ENCODE measurements around the gene LPCAT2. TPM values are rescaled to one million over a fixed set of nuclear protein-coding genes. Genes with fewer than 3 reads are reported as not detected.

LPCAT2 gene
- total and polyA plus RNA-seq, 2 of the 8 experiments (the other 6 are each of a cell fraction or from before 2014, with no cell fraction given): 2.2 to 10.6 TPM

DNA sequence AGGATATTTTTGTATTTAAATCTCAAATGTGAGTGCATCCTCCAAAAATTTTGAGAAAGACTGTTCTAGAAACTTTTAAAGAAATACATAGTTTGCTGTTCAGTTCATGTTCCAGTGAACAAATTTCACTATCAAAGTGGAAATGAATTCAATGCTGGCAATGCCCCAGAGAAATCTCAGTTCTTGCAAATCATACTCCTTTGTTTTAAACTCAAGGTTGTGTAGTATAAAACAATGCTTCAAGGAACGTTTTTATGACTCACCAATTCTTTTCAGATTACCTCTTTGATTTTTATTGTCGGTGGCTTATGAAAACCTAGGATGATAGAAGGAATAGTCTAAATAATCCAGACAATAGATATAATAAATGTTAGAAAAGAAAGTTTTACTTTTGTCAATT lies 17.6 kb downstream of the LPCAT2 start:
- Histone ChIP-seq H3K23ac (ENCODE audit: insufficient read length) (no peak overlapping the region), H4K8ac (ENCODE audit: extremely low read depth, insufficient read depth, low read length) (no peak overlapping the region), H3K18ac (ENCODE audit: extremely low read depth, low read length) (no peak overlapping the region), H4K91ac (replicated peaks; ENCODE audit: insufficient read length, low read length) (no peak overlapping the region), H3K9ac (replicated peaks in 1 of 4; ENCODE audit: extremely low read depth in 1 of 4, low read depth in 3 of 4, low read length in 3 of 4) (peak overlapping the region in 1 of 4 experiments; percentile 34; a peak in 1 of 7 replicates), H3K14ac (ENCODE audit: insufficient read length) (no peak overlapping the region), H3K79me2 (ENCODE audit: control insufficient read depth in 1 of 2, insufficient read depth in 2 of 2, low read length in 2 of 2) (no peaks in the 10 kb centered on the region), H3K4me1 (replicated peaks in 1 of 4; ENCODE audit: control insufficient read depth in 3 of 4, insufficient read depth in 4 of 4, low read length in 3 of 4) (no peaks in the 10 kb centered on the region), H2BK120ac (replicated peaks; ENCODE audit: low read depth, low read length) (no peak overlapping the region), H4K20me1 (replicated peaks in 1 of 2; ENCODE audit: control insufficient read depth in 1 of 2, insufficient read depth in 2 of 2, low read length in 2 of 2) (no peaks in the 10 kb centered on the region), H3K27ac (ENCODE audit: low read depth, low read length) (no peak overlapping the region), H3K27me3 (replicated peaks in 1 of 4; ENCODE audit: control insufficient read depth in 3 of 4, extremely low read depth in 1 of 4, insufficient read depth in 3 of 4, low read length in 3 of 4) (no peaks in the 10 kb centered on the region), H3K56ac (replicated peaks; ENCODE audit: insufficient read length, low read depth, low read length) (no peak overlapping the region), H4K5ac (ENCODE audit: insufficient read length, low read depth, low read length) (no peak overlapping the region), H3K4ac (replicated peaks; ENCODE audit: insufficient read length, low read depth, low read length) (no peak overlapping the region), H3K79me1 (ENCODE audit: low read depth, low read length) (no peaks in the 10 kb centered on the region), H2AK5ac (ENCODE audit: low read depth, low read length) (no peak overlapping the region), H2BK5ac (ENCODE audit: low read depth, low read length) (no peak overlapping the region), H2AFZ (ENCODE audit: low read length) (no peak overlapping the region), H3K36me3 (ENCODE audit: control insufficient read depth in 2 of 4, insufficient read depth in 4 of 4, low read length in 3 of 4) (no peaks in the 10 kb centered on the region), H3K23me2 (ENCODE audit: low read depth, low read length) (no peaks in the 10 kb centered on the region), H2BK20ac (ENCODE audit: low read length) (no peak overlapping the region), H2BK12ac (ENCODE audit: low read depth, low read length) (no peak overlapping the region), H3K9me3 (ENCODE audit: insufficient read depth in 2 of 2, low read depth in 1 of 2, low read length in 1 of 2) (peaks cover 0 to 8% of the 10 kb centered on the region in 2 experiments; a peak in 1 of 4 replicates), H3K4me3 (ENCODE audit: extremely low read depth in 1 of 4, insufficient read depth in 2 of 4, low read depth in 3 of 4, low read length in 4 of 4) (no peak overlapping the region), H2BK15ac (ENCODE audit: low read length) (no peak overlapping the region), H3K4me2 (ENCODE audit: insufficient read depth in 1 of 2, low read depth in 2 of 2, low read length in 2 of 2) (no peak overlapping the region)
- POLR2A ChIA-PET (ENCODE audit: partially characterized antibody): no interaction called here
- DNase-seq (ENCODE audit: low read depth in 1 of 2, low spot score in 2 of 2): no peak
- CTCF ChIA-PET (ENCODE audit: partially characterized antibody): interaction anchor here (1.3 to 1.6 kb wide), 2 partner anchors 12 to 25 kb away, joined by 3 to 5 read pairs; no protein-coding TSS in a partner anchor
- TF ChIP-seq RFX5 (IDR thresholded peaks at IDR 0.05; ENCODE audit: borderline replicate concordance, low read depth, low read length) (no peak), GTF2F1 (IDR thresholded peaks at IDR 0.05; ENCODE audit: borderline replicate concordance, low read depth, low read length) (no peak)
- TF ChIP-seq, protein P1, sequence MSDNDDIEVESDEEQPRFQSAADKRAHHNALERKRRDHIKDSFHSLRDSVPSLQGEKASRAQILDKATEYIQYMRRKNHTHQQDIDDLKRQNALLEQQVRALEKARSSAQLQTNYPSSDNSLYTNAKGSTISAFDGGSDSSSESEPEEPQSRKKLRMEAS (IDR thresholded peaks at IDR 0.05): no peak
- no peak for FAIRE-seq
- 90% methylated on average over 2 of the region's 2 CpGs; no CpG with 5 or more reads in 1 of the 2 experiments for WGBS, 2 experiments (ENCODE audit: extremely low coverage in 1 of 2, insufficient coverage in 1 of 2, insufficient read length in 1 of 2, insufficient replicate concordance in 2 of 2, low coverage in 1 of 2, low lambda C conversion rate in 2 of 2, missing lambda C conversion rate in 1 of 2)
